NCI-H774 (cell line): Measurements from ENCODE around the gene SLC2A11.
"Not testable (repeated sequence)": the region's sequence is repeated elsewhere in the genome, so short reads cannot be mapped to it uniquely, and the experiment has no call there.

ENCODE experiments used
- DNase-seq: peaks from one replicate; lab custom pipeline; 2025; lab: John Stamatoyannopoulos, UW

The SLC2A11 gene

DNA sequence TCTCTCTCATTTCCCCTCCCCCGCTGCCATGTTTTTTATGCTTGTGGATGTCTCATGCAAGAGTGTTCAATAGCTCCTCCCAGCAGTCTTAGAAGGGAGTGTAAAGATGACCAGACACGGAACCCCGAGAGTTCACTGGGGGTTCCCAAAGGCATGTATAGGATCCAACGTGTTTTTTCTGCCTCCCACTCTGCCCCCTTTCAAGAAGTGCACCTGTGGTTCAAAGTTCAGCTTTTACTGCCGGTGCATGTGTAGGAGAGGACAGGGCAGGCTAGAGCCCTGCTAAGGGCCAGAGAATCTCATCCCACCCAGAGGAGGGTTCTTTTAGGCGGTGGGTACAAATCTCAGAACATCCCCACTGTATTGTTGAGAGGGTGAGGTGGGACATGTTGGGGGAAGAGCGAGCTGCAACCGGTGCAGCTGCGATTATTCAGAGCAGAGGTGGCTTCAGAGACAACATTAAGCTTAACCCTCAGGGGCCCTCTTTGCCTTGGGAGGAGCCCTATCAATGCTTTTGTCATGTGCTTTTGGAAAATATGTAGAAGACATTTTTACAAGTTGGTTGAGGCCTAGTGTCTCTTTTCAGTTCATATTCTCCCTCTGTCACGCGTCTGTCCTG, 51.0 kb downstream of the SLC2A11 start:
- DNase-seq = no peak

DNA sequence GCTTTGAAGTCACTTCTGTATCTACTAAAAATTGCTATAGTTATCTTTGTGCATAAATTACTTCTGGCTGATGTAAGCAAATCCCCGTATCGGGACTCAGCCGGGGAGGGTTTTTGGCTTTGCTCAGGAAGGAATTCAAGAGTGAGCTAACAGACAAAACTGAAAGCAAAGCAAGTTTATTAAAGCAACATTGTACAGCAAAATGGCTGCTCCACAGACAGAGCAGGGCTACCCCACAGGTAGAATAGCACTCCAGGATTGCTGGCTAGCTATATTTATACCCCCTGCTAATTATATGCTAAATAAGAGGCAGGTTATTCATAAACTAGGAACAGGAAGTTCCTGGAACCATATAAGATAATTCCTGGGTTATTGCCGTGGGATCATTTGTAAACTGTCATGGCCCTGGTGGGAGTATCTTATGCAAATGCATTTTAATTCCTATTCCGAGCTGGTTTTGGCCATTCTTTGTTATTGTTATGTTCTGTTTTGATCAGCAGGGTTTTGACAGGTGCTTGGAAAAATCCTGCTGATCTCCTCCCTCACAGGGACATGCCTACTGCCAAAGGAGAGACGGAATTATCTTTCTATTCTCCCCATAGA, 51.7 kb downstream of the SLC2A11 start:
- no peak for DNase-seq

DNA sequence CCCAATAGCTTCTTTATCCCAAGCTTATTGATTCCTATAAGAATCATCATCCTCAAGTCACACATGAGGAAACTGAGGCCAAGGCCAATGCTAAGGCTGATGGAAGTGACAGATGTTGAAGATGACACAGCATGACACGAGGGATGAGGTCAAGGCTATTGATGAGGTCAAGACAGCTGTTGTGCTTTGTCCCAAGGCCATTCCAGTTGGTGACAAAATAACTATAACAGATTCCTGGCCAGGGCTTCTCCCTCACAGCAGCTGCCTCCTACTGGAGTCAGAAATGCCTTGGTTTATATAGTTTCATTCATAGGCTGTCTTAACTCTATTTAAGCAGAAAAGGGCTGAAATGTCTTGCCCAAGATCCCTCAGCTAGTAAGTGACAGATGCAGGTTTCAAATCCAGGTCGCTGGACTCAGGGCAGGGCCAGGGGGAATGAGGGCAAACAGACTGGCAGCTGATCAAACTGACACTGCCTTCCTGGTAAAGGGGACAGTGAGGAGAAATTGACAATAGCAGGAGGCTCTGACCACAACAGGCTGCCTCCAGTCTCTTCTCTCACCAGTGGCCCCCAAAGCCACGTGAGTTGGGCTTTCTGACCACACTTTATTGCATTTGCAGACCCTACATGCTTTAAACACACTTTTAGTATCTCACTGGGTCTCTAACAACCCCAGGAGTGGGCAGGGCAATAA, 53.0 kb downstream of the SLC2A11 start:
- peak; percentile 26 for DNase-seq

DNA sequence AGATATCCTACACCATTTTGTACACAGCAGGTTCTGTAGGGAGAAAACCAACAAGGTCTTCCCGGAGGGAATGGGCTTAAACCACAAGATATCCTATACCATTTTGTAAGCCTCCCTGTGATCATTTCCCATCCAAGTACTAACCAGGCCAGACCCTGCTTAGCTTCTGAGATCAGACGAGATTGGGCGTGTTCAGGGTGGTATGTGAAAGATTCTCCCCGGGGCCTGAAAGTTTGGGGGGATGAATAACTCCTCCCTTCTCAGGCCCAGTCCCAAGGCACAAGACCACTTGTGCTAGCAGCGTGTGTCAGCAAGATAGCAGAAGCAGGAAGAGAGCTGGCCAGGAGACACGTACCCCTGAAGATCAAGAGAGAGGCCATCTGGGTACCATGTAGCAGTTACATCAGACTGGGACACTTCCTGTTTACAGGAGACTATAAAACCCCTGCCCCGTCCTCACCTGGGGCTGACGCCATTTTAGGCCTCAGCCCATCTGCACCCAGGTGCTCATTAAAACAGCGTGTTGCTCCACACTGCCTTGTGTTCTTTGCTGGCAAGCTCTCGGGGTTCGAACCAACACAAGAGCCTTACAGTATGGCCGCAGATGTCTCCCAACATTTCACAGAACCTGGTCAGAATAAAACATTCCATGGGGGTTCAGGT, 53.8 kb downstream of the SLC2A11 start:
- DNase-seq = no peak

DNA sequence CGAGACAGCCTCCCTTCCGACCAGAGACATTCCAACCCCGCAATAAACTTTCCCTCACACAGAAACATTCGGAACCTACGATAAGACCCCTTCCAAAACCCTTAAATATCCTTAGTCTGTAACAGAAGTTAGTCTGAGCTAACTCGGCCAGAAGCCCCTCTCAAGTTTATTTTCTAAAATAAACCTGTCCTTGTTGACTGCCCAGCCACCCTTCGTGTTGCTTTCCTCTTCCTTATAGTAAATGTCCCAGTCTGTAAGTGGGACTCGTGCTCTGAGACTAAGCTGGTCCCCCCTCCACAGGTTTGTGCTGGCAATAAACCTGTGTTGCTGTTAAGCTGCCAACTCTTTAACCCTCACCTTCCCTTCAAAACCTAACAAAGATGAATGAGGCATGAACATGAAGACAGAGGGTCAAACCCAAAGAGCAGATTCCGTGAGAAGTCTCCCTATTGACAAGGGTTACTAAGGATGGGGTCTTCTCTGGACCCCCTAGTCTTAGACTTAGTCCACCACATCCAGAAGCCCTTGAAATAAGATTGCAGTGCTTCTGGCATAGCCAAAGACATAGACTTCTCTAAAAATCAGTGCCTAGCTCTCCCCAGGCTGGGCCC, 54.7 kb downstream of the SLC2A11 start:
- no peak for DNase-seq

DNA sequence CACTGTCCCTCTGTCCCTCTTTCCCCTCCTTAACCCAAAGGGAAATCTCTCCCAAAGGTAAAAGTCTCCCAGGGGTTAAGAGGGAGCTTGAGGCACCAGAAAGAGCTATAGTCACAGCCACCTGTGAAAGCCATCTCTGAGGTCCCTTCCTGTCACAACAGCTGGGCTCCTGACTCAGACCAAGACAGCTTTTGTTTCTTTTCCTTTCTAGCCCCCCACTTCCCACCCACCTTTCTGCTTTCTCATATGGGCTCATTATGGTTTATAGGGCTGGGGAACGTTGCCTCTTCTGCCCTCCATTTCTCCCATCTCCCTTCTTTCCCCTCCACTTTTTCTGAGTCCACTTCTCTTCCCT, 55.6 kb downstream of the SLC2A11 start:
- no peak for DNase-seq

DNA sequence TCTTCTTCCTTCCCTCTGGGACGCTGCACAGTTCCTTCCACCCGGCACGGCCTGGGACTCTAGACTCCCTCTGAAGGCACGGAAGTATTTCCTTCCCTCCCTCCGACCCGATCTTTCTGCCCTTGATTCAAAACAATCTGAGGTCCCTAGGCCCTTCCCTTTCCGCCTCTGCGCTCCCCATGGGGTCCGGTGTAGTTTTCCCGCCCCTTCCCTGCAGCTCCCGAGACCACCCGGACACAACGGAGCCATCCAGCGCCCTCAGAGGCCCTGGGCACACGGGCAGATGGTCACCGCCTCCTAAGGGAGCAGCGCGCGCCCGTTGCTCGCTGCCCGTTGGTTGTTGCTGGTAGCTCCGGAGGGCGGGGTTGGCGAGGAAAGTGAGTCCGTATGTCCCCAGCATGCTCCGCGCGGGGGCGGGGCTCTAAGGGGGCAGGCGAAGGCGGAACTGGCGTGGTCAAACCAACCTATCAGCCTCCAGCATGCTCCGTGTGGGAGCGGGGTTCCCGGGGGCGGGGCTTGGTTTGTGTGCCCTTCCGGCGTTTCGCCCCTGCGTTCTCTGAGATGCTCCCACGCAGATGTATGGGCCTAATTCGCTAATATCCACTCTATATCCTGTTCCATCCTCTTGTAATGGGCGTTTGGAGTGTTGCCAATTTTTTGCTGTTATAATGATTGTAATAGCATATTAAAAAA, 56.1 kb downstream of the SLC2A11 start:
- DNase-seq = peak; percentile 98

DNA sequence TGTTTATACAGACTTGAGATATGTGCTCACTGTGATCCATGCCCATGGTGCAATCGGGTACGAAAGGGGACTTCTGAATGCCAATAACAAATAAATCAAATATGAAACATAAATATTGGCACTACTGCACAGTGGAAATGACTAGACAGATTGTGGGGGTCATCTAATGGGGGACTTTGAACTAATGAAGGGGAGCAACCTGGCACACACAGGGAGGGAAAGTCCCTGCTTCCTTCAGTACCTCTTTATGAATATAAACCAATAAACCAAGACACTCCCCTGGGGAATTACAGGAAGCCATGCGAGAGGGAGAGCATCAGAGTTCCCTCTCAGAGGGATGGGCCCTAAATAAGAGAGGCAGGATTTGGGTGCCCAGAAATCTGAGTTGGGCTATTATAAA, 57.6 kb downstream of the SLC2A11 start:
- DNase-seq = no peak

DNA sequence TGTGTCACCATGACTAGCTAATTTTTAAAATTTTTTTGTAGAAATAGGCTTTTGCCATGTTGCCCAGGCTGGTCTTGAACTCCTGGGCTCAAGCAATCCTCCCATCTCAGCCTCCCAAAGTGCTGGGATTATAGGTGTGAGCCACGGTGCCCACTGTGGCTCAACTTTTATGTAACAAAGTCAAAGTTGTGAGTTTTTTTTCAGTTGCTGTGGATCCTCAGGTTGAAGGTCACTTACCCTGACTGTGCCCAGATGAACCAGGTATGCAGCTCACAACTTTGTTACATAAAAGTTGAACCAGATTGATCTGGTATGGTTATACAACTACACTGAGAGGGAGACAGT, 62.6 kb downstream of the SLC2A11 start:
- not testable (repeated sequence) for DNase-seq

DNA sequence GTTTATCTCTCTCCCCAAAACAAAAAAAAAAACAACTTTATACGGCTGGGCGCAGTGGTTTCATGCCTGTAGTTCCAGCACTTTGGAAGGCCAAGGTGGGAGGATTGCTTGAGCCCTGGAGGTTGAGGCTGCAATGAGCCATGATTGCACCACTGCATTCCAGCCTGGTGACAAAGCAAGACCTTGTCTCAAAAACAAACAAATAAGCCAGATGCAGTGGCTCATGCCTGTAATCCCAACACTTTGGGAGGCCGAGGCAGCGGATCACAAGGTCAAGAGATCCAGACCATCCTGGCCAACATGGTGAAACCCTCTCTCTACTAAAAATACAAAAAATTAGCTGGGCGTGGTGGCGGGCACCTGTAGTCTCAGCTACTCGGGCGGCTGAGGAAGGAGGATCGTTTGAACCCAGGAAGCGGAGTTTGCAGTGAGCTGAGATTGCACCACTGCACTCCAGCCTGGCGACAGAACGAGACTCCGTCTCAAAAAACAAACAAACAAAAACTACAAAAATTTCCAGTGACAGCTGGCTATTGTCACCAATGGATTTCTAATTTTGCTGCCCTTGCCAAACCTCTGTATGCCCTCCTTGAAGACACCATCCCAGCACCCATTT, 64.0 kb downstream of the SLC2A11 start:
- not testable (repeated sequence) for DNase-seq

DNA sequence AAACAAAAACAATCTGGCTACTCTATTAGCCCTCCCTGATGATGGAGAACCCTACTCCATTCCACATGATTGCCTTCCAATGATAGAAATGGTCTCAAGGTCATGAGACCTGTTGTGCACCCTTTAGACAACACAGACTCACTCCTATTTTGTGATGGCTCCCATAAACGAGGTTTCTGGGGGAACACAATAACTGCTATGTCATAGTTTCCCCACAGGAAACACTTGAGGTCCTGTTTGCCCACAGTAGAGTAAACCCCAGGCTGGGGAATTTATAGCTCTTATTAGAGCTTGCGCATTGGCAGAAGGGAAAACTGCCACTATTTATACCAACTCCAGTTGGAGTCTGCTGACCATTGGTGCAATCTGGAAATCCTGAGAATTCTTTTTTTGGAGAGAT, 65.2 kb downstream of the SLC2A11 start:
- DNase-seq = no peak

DNA sequence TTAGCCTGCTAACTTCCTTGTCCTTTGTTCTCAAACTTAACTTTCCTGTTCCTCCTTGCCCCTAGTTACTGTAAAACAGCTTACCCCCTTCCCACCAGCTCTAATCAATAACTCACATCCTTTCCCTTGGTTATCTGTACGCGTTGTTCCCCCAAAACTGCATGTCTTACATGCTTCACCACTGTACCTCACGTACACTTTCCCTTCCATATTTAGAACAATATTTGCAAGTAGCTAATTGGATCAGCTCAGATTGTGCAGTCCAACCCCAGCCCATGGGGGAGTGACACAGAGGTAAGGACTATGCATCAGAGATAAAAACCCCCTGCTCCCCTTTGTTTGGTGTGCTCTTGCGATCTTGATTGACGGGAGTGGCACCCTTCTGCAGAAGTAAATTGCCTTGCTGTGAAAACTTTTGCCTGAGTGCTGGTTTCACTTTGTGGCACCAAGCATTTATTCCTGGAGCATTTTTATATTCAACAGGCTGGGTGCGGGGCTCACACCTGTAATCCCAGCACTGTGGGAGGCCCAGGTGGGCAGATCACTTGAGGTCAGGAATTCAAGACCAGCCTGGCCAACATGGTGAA, 67.4 kb downstream of the SLC2A11 start:
- DNase-seq = no peak

DNA sequence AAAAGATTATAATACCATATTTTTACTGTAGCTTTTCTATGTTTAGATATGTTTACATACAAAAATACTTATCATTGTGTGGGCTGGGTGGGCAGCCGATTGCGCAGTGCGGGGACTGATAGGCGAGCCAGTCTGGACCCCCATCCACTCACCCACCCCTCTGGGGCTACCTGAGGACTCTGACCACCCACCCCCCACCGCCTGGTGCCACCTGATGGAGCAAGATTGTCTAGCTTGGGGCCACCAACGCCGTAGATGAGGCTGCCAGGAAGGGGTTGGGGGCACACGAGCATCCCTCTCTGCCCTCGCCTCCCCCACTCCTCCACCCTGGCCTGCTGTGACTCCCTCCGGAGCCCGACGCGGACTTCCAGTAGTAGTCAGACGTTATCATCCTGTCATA, 68.9 kb downstream of the SLC2A11 start:
- no peak for DNase-seq
